Left renal cortex interstitium (tissue), 4 donors: ENCODE data around the gene SYT10. TPM values are rescaled to one million over a fixed set of nuclear protein-coding genes. Genes with fewer than 3 reads are reported as not detected.
"Not testable (repeated sequence)": the region's sequence is repeated elsewhere in the genome, so short reads cannot be mapped to it uniquely, and the experiment has no call there.

Experiments used
- DNase-seq, 4 donors: peaks; one replicate each; pipeline ENCODE4 v3.0.0-alpha.2; 2013; ENCODE audit warnings: low read depth in 4 of 4, low spot score in 2 of 4, missing footprints in 1 of 4
- polyA plus RNA-seq, 4 donors: library from polyadenylated mRNA; unstranded; fragments of 120-200 nt; gene quantifications; one replicate each; pipeline ENCODE4 v1.2.1, GENCODE V29; 2013; ENCODE audit not compliant: insufficient read length in 4 of 4

Gene SYT10
- polyA plus RNA-seq, 4 donors = 0.35 to 0.88 (median 0.73) TPM

- DNase-seq = no peak
Measured at GRCh38 chr12:33370318-33370717, 69.3 kb downstream of the SYT10 start.

DNA sequence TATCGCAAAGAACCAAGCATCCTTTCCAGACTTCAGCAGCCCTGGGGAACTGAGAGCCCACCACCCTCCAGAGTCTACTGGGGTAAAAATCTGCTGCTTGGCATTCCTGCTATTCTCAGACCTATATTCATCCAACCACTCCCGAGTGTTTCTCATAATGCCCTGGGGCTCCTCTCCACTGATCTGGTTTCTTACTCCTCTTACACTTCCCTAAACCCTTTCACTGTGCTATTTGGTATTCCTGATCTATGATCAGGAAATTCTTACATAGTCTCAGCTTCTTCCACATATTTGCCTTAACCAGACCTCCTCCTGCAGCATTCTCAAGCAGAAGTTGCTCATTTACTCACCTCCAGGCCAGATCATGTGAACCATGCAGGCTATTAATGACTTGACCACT lies 82.4 kb downstream of the SYT10 start:
- DNase-seq = no peak

- no peak for DNase-seq
Measured at GRCh38 chr12:33349791-33350190, 89.8 kb downstream of the SYT10 start.

DNA sequence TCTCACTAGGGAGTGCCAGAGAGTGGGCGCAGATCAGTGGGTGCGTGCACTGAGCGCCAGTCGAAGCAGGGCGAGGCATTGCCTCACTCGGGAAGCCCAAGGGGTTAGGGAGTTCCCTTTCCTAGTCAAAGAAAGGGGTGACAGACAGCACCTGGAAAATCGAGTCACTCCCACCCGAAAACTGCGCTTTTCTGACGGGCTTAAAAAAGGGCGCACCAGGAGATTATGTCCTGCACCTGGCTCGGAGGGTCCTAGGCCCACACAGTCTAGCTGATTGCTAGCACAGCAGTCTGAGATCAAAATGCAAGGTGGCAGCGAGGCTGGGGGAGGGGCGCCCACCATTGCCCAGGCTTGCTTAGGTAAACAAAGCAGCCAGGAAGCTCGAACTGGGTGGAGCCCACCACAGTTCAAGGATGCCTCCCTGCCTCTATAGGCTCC lies 107.6 kb downstream of the SYT10 start:
- not testable (repeated sequence) for DNase-seq

DNA sequence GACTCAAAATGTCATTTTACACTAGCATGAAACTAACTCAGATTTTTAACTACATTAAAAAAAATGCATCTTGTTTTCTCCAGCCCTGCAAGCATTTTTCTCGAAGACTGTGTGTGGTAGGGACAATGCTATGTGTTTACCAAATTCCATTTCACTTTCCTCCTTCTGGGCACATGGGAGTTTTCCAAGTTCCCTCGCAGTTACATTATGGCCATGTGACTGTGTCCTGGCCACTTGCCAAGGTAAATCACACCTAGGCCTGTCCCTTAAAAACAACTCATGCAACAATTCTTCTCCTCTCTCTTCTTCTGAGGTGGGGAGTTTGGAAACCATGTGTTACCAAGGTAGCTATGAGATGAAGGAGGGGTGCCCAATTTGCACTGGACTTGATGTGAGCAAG lies 108.7 kb downstream of the SYT10 start:
- no peak for DNase-seq
